Measurements from ENCODE around the gene TCF7L2. TPM values are rescaled to one million over a fixed set of nuclear protein-coding genes. Genes with fewer than 3 reads are reported as not detected.
A peak's percentile ranks its signal among the peaks of the same experiment; 100 is the strongest.

Gene TCF7L2
- polyA plus RNA-seq, 1 experiment = 11.3 TPM

DNA sequence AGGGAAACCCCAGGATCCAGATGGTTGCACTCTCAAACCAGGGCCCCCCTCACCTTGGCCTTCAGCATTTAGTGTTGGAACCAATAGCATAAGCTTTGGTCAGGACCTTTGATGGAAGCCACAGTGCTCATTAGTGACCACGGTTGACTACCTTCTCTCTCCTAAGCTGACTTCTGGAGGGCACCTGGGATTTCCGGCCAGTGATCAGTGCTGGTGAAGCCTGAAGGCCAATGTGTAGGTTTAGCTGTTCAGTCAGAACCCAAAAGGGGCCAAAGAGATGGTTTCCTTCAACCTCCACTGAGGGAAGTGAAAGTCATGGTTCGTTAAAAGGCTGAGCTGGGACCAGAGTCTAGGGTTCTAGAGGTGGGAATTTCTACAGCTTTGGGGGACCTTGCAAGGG, 46.4 kb downstream of the TCF7L2 start:
- POLR2A ChIA-PET = no interaction called here
- peaks cover 1% of the 10 kb centered on the region for H3K36me3 ChIP-seq (ENCODE audit: control insufficient read depth, insufficient read depth, low read length)
- DNase-seq (ENCODE audit: low read depth) = no peak
- TF ChIP-seq, protein P1, sequence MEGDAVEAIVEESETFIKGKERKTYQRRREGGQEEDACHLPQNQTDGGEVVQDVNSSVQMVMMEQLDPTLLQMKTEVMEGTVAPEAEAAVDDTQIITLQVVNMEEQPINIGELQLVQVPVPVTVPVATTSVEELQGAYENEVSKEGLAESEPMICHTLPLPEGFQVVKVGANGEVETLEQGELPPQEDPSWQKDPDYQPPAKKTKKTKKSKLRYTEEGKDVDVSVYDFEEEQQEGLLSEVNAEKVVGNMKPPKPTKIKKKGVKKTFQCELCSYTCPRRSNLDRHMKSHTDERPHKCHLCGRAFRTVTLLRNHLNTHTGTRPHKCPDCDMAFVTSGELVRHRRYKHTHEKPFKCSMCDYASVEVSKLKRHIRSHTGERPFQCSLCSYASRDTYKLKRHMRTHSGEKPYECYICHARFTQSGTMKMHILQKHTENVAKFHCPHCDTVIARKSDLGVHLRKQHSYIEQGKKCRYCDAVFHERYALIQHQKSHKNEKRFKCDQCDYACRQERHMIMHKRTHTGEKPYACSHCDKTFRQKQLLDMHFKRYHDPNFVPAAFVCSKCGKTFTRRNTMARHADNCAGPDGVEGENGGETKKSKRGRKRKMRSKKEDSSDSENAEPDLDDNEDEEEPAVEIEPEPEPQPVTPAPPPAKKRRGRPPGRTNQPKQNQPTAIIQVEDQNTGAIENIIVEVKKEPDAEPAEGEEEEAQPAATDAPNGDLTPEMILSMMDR (IDR thresholded peaks at IDR 0.05; ENCODE audit: insufficient read depth, low read depth, low read length) = no peak
- H3K27me3 ChIP-seq (ENCODE audit: control insufficient read depth, insufficient read depth, low read length) = no peaks in the 10 kb centered on the region
- CTCF ChIA-PET = interaction anchor here (1.2 to 1.4 kb wide), 3 partner anchors 8 to 31 kb away, joined by 3 read pairs; no protein-coding TSS in a partner anchor
- H3K4me3 ChIP-seq (ENCODE audit: low read depth, low read length) = no peak overlapping the region

DNA sequence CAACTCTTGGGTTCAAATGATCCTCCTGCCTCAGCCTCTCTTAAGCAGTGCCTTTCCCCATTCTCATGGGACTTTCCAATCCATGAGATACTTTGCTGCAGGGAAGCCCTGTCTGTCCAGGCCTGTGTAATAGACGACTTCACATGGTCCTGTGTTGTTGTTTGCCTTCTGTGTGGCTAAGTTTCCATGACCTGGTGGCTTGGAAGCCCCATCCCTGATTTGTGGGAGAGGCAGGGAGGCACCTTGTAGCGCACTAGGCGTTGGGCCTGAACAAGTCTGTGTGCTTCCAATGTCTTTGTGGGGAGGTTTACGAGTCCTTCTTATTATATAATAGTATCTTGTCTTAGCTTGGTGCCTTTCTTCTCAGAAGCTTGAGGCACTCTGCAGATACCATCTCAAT, 49.1 kb downstream of the TCF7L2 start:
- no peak for DNase-seq (ENCODE audit: low read depth)
- TF ChIP-seq, protein P1 (IDR thresholded peaks at IDR 0.05; ENCODE audit: insufficient read depth, low read depth, low read length) = no peak
- ChIA-PET POLR2A (no interaction called here), CTCF (interaction anchor here (0.7 kb wide), 1 partner anchor 9 kb away, joined by 3 read pairs; no protein-coding TSS in a partner anchor)
- Histone ChIP-seq H3K36me3 (ENCODE audit: control insufficient read depth, insufficient read depth, low read length) (peaks cover 1% of the 10 kb centered on the region), H3K4me3 (ENCODE audit: low read depth, low read length) (no peak overlapping the region), H3K27me3 (ENCODE audit: control insufficient read depth, insufficient read depth, low read length) (no peaks in the 10 kb centered on the region)

DNA sequence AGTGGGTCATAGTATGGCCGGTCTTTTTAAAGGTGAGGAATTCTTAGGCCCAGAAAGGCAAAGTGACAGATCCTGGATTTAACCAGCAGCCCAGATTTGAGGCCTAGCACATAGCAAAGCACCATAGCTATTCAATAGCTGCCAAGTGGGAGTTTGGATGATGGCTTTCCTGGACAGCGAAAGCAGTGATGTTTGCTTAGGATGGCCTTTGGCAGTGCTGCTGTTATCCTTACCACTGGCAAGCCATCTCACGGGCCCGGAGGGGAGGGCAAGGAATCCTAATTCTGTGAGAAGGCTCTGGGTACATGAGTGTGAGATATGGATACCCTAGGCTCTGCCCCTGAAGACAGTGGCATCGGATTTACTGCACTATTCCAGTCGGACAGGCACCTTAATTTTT, 50.4 kb downstream of the TCF7L2 start:
- peaks cover 3% of the 10 kb centered on the region for H3K36me3 ChIP-seq (ENCODE audit: control insufficient read depth, insufficient read depth, low read length)
- TF ChIP-seq, protein P1 (IDR thresholded peaks at IDR 0.05; ENCODE audit: insufficient read depth, low read depth, low read length) = no peak
- POLR2A ChIA-PET = no interaction called here
- H3K4me3 ChIP-seq (ENCODE audit: low read depth, low read length) = no peak overlapping the region
- H3K27me3 ChIP-seq (ENCODE audit: control insufficient read depth, insufficient read depth, low read length) = no peaks in the 10 kb centered on the region
- CTCF ChIA-PET = no interaction called here
- no peak for DNase-seq (ENCODE audit: low read depth)

DNA sequence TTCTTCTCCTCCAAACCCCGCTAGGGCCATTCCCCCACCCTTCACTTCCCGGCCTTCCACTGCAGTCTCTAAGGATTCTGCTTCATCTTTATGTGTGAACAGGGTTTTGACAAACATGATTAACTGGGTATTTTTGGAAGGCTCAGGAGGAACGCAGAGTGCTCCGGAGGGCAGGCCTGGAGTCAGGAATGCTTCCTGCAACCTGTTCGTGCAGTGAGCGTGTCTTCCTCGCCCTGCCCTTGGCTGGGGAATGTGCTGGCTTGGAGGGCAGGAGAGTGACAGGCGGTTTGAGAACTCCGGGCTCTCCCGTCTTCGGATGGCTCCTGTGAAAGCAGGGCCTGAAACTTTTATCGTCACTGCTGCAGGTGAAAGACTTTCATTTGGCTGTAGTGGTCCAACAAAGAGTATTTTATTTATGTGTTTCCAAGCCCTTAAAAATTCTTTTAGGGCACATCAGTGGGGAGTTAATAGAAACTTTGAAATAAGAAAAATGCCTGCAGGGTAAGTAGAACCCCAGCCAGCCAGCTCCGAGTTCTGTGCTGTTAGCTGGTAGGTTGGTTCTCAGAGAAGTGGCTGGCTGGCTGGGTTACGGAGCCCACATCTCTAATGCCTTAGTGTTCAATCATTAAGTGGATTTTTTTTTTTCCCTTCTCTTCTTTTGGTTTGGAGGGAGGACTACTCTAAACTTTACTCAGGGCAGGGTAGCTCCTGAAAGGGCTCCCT, 51.0 kb downstream of the TCF7L2 start:
- Histone ChIP-seq H3K27me3 (ENCODE audit: control insufficient read depth, insufficient read depth, low read length) (no peaks in the 10 kb centered on the region), H3K36me3 (ENCODE audit: control insufficient read depth, insufficient read depth, low read length) (peaks cover 3% of the 10 kb centered on the region), H3K4me3 (ENCODE audit: low read depth, low read length) (no peak overlapping the region)
- TF ChIP-seq, protein P1 (IDR thresholded peaks at IDR 0.05; ENCODE audit: insufficient read depth, low read depth, low read length) = peak; percentile 39
- no peak for DNase-seq (ENCODE audit: low read depth)
- ChIA-PET CTCF (interaction anchor here (0.7 kb wide), 1 partner anchor 296 kb away, joined by 3 read pairs; no protein-coding TSS in a partner anchor), POLR2A (no interaction called here)

DNA sequence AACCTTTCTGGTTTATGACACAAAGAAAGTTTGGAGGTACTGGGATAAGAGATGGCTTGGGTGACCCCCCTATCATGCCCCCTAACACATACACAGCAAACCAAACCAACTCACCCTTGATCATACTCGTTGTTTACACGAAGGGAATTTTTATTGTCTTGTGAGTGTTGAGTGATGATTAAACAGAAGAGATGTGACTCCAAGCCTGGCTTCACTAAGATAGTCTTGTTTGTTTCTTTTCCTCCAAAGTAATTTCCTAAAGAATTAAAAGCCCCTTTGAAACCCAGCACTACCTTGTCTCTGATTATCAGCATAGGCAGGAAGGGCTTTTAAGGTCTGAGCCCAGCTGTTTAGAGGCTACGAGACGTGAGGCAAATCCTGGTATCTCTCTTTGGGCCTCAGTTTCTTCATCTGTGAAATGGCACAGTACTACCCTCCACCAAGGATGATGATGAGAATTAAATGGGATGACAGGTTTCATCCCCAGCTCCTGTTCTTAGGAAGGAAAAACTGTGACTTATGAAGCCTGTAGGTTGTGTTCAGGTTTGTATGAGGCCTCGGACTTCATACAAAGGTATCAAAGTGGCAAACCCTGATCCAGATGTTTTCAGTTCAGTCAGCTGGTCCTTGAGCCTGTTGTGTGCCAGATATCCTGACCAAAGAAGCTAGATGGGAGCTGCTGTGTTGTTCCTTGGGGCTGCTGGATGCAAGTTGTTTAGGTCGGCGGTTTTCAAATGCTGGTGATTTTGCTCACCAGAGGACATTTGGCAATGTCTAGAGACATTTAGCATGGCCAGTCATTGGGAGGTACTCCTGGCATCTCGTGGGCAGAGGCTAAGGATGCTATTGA, 51.8 kb downstream of the TCF7L2 start:
- DNase-seq (ENCODE audit: low read depth) = no peak

More for the DNA sequence above, 51.8 kb downstream of the TCF7L2 start:
- TF ChIP-seq, protein P1 (IDR thresholded peaks at IDR 0.05; ENCODE audit: insufficient read depth, low read depth, low read length) = no peak
- peaks cover 3% of the 10 kb centered on the region for H3K36me3 ChIP-seq (ENCODE audit: control insufficient read depth, insufficient read depth, low read length)
- CTCF ChIA-PET = interaction anchor here (0.7 kb wide), 1 partner anchor 297 kb away, joined by 3 read pairs; no protein-coding TSS in a partner anchor
- no peak overlapping the region for H3K4me3 ChIP-seq (ENCODE audit: low read depth, low read length)
- H3K27me3 ChIP-seq (ENCODE audit: control insufficient read depth, insufficient read depth, low read length) = no peaks in the 10 kb centered on the region
- POLR2A ChIA-PET = no interaction called here
